Keratinocyte (primary cell): Measurements from ENCODE around the gene SPINK9. TPM values are rescaled to one million over a fixed set of nuclear protein-coding genes. Genes with fewer than 3 reads are reported as not detected.
A peak's percentile ranks its signal among the peaks of the same experiment; 100 is the strongest.

Experiments
- DNase-seq: peaks from one replicate; pipeline ENCODE4 v3.0.0-alpha.2; 2011; ENCODE audit warnings: low read depth, missing footprints, low spot score
- FAIRE-seq: peaks from 2 replicates; lab custom pipeline; 2011; peaks lifted over from hg19 to GRCh38; lab: Jason Lieb, UNC
- H2AFZ ChIP-seq: 2 replicates; pipeline ENCODE4 v1.6.0; 2012; ENCODE audit warnings: low read length, control low read depth, inconsistent platforms; ENCODE audit not compliant: control insufficient read depth
- H3K27ac ChIP-seq: 2 replicates; pipeline ENCODE4 v1.5.1; 2011; ENCODE audit warnings: low read length; ENCODE audit not compliant: control insufficient read depth, insufficient read depth
- H3K27me3 ChIP-seq: 3 replicates; pipeline ENCODE4 v1.6.0; 2011; ENCODE audit warnings: low read length; ENCODE audit not compliant: control insufficient read depth, insufficient read depth; ENCODE audit errors: extremely low read depth
- H3K36me3 ChIP-seq, 2 experiments: 2 replicates in 1 of 2; 3 replicates in 1 of 2; pipeline ENCODE4 v1.5.1; 2011; ENCODE audit warnings: low read length in 2 of 2, mild to moderate bottlenecking in 1 of 2; ENCODE audit not compliant: control insufficient read depth in 2 of 2, insufficient read depth in 2 of 2; ENCODE audit errors: extremely low read depth in 1 of 2
- H3K4me1 ChIP-seq: 3 replicates; pipeline ENCODE4 v1.5.1; 2011; ENCODE audit warnings: low read length; ENCODE audit not compliant: control insufficient read depth, insufficient read depth; ENCODE audit errors: extremely low read depth
- H3K4me2 ChIP-seq: 3 replicates; pipeline ENCODE4 v1.6.0; 2011; ENCODE audit warnings: low read depth, low read length; ENCODE audit not compliant: control insufficient read depth, insufficient read depth; ENCODE audit errors: extremely low read depth
- H3K4me3 ChIP-seq, 3 experiments: fragments of 200-600 bp in 1 of 3; sonication (generic) in 1 of 3; 2 replicates in 2 of 3; 3 replicates in 1 of 3; pipeline ENCODE4 v1.5.1; 2011 to 2016; ENCODE audit warnings: low read length in 3 of 3, mild to moderate bottlenecking in 3 of 3, control low read depth in 2 of 3, inconsistent platforms in 1 of 3, low read depth in 1 of 3, mixed read lengths in 1 of 3, mixed run types in 1 of 3, moderate library complexity in 1 of 3; ENCODE audit not compliant: control insufficient read depth in 2 of 3, insufficient read depth in 2 of 3; ENCODE audit errors: extremely low read depth in 1 of 3
- H3K79me2 ChIP-seq: 2 replicates; pipeline ENCODE4 v1.6.0; 2012; ENCODE audit warnings: low read length; ENCODE audit not compliant: control insufficient read depth, insufficient read depth
- H3K9ac ChIP-seq: 3 replicates; pipeline ENCODE4 v1.6.0; 2011; ENCODE audit warnings: low read length; ENCODE audit not compliant: control insufficient read depth, insufficient read depth; ENCODE audit errors: extremely low read depth
- H3K9me1 ChIP-seq: 3 replicates; pipeline ENCODE4 v1.6.0; 2011; ENCODE audit warnings: low read length; ENCODE audit not compliant: control insufficient read depth, insufficient read depth; ENCODE audit errors: extremely low read depth
- H3K9me3 ChIP-seq: 2 replicates; pipeline ENCODE4 v1.5.1; 2012; ENCODE audit warnings: low read depth, low read length; ENCODE audit not compliant: control insufficient read depth
- H4K20me1 ChIP-seq: 3 replicates; pipeline ENCODE4 v1.6.0; 2011; ENCODE audit warnings: low read length; ENCODE audit not compliant: control insufficient read depth, insufficient read depth; ENCODE audit errors: extremely low read depth
- EZH2 ChIP-seq: IDR thresholded peaks from one replicate; pipeline ENCODE4 v1.6.1; 2012; ENCODE audit warnings: inconsistent platforms, mild to moderate bottlenecking, low read length, moderate library complexity
- dilution Hi-C: fragments of 300-500 bp; cut with MboI; formaldehyde crosslinking; loops from one replicate; pipeline ENCODE4 v1.7.0; 2020; ENCODE audit warnings: low sequenced_read_pairs; ENCODE audit not compliant: extremely low pct_ligation_motif_present
- polyA plus RNA-seq, 5 experiments: library from polyadenylated mRNA; depleted of rRNA in 3 of 5; stranded (reverse) in 3 of 5; stranded (forward) in 1 of 5; unstranded in 1 of 5; fragments of >200 nt; gene quantifications; 1 replicate in 1 of 5; 2 replicates in 3 of 5; 3 replicates in 1 of 5; pipeline versions ENCODE4 v1.2.1 to v1.2.3, GENCODE V29; 2011 to 2012; ENCODE audit warnings: missing spikeins in 2 of 5, low read depth in 1 of 5, low replicate concordance in 1 of 5
- TF ChIP-seq, protein P1 (sequence below), 3 experiments: IDR thresholded peaks in 1 of 3; conservative IDR thresholded peaks in 1 of 3; optimal IDR thresholded peaks in 1 of 3; 2 replicates in 2 of 3; 3 replicates in 1 of 3; pipeline versions ENCODE3 to v1.5.1; 2011; ENCODE audit warnings: low read length in 3 of 3, mild to moderate bottlenecking in 3 of 3, moderate library complexity in 2 of 3, control low read depth in 1 of 3, inconsistent platforms in 1 of 3; ENCODE audit not compliant: insufficient read depth in 2 of 3; ENCODE audit errors: extremely low read depth in 1 of 3

Gene SPINK9
- polyA plus RNA-seq, 1 donor (not counting 4 experiments of a cell fraction or from before 2014, with no cell fraction given) = not detected

DNA sequence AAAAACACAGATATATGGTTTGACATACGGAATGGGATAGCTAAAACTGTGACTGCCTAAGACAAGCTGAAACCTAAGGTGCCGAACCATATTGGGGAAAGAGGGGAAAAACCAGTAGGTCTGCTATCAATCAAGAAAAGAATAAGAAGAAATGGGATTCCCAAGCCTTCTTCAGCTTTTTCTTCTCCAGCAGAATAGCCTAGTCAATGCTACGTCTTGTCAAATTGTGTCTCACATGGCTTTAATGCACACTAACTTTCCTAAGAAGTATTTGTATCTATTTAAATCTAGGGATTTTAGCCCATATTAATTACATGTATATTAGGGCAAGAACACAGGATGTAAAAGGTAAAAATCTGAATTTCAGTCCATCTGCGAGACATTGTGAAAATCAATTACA is 47.6 kb downstream of the SPINK9 start:
- Histone ChIP-seq H3K27ac (peak overlapping the region; percentile 93), H3K4me2 (peak overlapping the region; percentile 80), H4K20me1 (no peaks in the 10 kb centered on the region), H3K4me1 (peaks cover 24% of the 10 kb centered on the region), H3K79me2 (peaks cover 39% of the 10 kb centered on the region), H2AFZ (peak overlapping the region; percentile 97), H3K4me3 (peak overlapping the region; percentile 67 to 94 (median 88)), H3K36me3 (peaks cover 0 to under 1% of the 10 kb centered on the region in 2 experiments), H3K9me3 (no peaks in the 10 kb centered on the region), H3K9ac (peak overlapping the region; percentile 97), H3K9me1 (no peaks in the 10 kb centered on the region), H3K27me3 (no peaks in the 10 kb centered on the region)
- FAIRE-seq (no peak), DNase-seq (no peak)
- dilution Hi-C loops = no loop called here
- TF ChIP-seq, protein P1, sequence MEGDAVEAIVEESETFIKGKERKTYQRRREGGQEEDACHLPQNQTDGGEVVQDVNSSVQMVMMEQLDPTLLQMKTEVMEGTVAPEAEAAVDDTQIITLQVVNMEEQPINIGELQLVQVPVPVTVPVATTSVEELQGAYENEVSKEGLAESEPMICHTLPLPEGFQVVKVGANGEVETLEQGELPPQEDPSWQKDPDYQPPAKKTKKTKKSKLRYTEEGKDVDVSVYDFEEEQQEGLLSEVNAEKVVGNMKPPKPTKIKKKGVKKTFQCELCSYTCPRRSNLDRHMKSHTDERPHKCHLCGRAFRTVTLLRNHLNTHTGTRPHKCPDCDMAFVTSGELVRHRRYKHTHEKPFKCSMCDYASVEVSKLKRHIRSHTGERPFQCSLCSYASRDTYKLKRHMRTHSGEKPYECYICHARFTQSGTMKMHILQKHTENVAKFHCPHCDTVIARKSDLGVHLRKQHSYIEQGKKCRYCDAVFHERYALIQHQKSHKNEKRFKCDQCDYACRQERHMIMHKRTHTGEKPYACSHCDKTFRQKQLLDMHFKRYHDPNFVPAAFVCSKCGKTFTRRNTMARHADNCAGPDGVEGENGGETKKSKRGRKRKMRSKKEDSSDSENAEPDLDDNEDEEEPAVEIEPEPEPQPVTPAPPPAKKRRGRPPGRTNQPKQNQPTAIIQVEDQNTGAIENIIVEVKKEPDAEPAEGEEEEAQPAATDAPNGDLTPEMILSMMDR (optimal IDR thresholded peaks at IDR 0.05 in 1 of 3, IDR thresholded peaks at IDR 0.05 in 1 of 3, conservative IDR thresholded peaks at IDR 0.05 in 1 of 3; ENCODE audit: extremely low read depth in 1 of 3, insufficient read depth in 2 of 3, low read length in 3 of 3) = no peak
- TF ChIP-seq EZH2 = no peak

DNA sequence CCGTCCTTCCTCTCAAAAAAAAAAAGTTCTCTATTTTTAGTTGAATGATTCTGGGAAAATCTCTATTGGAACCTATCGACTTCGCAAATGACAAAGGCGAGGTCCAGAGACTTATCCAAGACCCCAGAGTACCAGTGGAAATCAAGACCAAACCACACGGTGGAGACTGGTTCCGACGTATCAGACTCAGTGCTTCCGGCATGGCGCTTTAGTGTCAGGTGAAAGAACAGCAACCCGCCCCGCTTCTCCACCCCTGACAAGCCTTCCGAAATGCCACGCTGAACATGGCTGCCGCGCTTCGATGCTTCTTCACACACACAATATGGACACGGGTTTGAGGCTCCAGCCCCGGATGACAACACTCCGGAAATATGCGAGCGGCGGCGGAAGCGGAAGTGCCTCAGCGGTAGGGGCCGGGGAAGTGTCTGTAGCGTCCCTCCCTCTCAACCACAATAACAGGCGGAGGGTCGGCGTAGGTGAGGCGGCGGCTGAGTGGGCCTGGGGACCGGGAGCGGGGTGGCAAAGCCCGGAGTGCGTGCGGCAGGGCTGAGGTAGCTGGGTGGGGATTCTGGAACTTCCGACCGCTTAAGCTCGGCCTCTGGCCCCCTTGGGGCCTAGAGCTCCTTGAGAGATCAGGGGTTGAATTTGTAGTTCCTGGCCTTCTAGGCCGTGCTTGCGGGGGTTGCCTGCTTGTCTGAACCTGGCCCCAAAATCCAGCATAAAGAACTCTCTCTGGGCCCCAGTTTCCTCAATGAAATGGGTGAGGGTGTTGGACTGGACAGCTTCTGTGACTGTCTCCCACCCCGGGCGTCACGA is 48.4 kb downstream of the SPINK9 start, which contains the start of gene FBXO38:
Gene FBXO38 (plus strand): TSS at position 395 of the 816 bp plus-strand sequence. CDS start 10,819 bp downstream, outside the sequence.
- H3K27me3 ChIP-seq = no peaks in the 10 kb centered on the region
- TF ChIP-seq, protein P1 (optimal IDR thresholded peaks at IDR 0.05 in 1 of 3, IDR thresholded peaks at IDR 0.05 in 1 of 3, conservative IDR thresholded peaks at IDR 0.05 in 1 of 3; ENCODE audit: extremely low read depth in 1 of 3, insufficient read depth in 2 of 3, low read length in 3 of 3) = peak in 2 of 3 experiments; percentile 12 to 19
- TF ChIP-seq EZH2 = no peak
- dilution Hi-C loops = no loop called here
- DNase-seq (peak; percentile 80), FAIRE-seq (peak; percentile 84)
- no peaks in the 10 kb centered on the region for H3K9me3 ChIP-seq
- H3K9ac ChIP-seq = peak within 1 kb of the TSS; percentile 97
- H3K4me1 ChIP-seq = peaks cover 24% of the 10 kb centered on the region
- peak within 1 kb of the TSS; percentile 93 for H3K27ac ChIP-seq
- peaks cover 47% of the 10 kb centered on the region for H3K79me2 ChIP-seq
- H3K4me3 ChIP-seq = peak within 1 kb of the TSS; percentile 67 to 94 (median 88)
- H3K36me3 ChIP-seq = peaks cover 1 to 7% of the 10 kb centered on the region in 2 experiments
- H2AFZ ChIP-seq = peak within 1 kb of the TSS; percentile 97
- peak within 1 kb of the TSS; percentile 97 for H3K4me2 ChIP-seq
- no peaks in the 10 kb centered on the region for H3K9me1 ChIP-seq
- H4K20me1 ChIP-seq = no peaks in the 10 kb centered on the region
